Medulla oblongata (tissue), 1 donor: ENCODE data around the gene SDHAF3.

ENCODE experiments used
- DNase-seq: peaks from one replicate; pipeline ENCODE4 v3.0.0-alpha.2; 2015; ENCODE audit errors: extremely low spot score

The SDHAF3 gene

GRCh38 chr7:97218767-97219166 lies 101.3 kb downstream of the SDHAF3 start:
- no peak for DNase-seq

GRCh38 chr7:97219237-97219636 lies 101.7 kb downstream of the SDHAF3 start:
- DNase-seq, result no peak

- no peak for DNase-seq
These were observed 106.8 kb downstream of the SDHAF3 start for GRCh38 chr7:97224316-97224715.

- DNase-seq, result no peak
These were observed 109.0 kb downstream of the SDHAF3 start for GRCh38 chr7:97226541-97226940.
